Activated CD8-positive, alpha-beta memory T cell treated with anti-CD3 and anti-CD28 coated beads for 36 hours (primary cell): ENCODE results near the gene PGGHG. TPM values are rescaled to one million over a fixed set of nuclear protein-coding genes. Genes with fewer than 3 reads are reported as not detected.
"Not testable (repeated sequence)": the region's sequence is repeated elsewhere in the genome, so short reads cannot be mapped to it uniquely, and the experiment has no call there.

Experiments used
- CTCF ChIA-PET: fragments of 350-600 bp; sonication (Branson Sonifier 250); formaldehyde crosslinking; loops from one replicate; lab custom pipeline; 2021; ENCODE audit warnings: antibody characterized with exemption; lab: Charles Lee
- POLR2A ChIA-PET: fragments of 350-600 bp; sonication (Branson Sonifier 250); formaldehyde crosslinking; loops from one replicate; lab custom pipeline; 2021; ENCODE audit warnings: antibody characterized with exemption; lab: Charles Lee
- total RNA-seq, 2 experiments: library from RNA; stranded (reverse); gene quantifications; one replicate each; pipeline ENCODE4 v1.2.3, GENCODE V29; 2021

PGGHG gene
- total RNA-seq, 2 experiments from 2014 or later: 84.3 to 85.2 TPM

DNA sequence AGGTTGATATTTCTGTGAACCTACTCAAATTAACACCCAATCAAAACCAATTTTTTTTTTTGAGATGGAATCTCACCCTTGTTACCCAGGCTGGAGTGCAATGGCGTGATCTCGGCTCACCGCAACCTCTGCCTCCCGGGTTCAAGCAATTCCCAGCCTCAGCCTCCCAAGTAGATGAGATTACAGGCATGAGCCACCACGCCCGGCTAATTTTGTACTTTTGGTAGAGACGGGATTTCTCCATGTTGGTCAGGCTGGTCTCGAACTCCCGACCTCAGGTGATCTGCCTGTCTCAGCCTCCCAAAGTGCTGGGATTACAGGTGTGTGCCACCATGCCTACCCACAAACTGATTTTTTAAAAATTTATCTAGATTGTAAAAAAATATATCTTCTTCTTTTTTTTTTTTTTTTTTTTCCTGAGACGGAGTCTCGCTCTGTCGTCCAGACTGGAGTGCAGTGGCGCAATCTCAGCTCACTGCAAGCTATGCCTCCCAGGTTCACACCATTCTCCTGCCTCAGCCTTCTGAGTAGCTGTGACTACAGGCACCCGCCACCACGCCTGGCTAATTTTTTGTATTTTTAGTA is 39.7 kb downstream of the PGGHG start:
- POLR2A ChIA-PET: not testable (repeated sequence)
- CTCF ChIA-PET: interaction anchor here (1.4 kb wide), 1 partner anchor 36 kb away, joined by 3 read pairs; no protein-coding TSS in a partner anchor

DNA sequence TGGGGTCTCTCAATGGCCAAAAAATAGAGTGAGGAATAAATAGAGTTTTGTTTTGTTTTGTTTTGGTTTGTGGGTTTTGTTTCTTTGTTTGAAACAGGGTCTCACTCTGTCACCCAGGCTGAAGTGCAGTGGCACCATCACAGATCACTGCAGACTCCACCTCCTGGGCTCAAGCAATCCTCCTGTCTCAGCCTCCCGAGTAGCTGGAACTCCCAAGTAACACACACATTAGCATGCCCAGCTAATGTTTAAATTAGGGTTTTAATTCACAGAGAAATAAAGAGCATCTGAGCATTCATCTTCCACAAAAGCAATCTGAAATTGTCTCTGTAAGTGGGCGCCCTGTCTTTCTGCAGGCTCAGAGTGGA is 40.9 kb downstream of the PGGHG start:
- ChIA-PET POLR2A (no interaction called here), CTCF (interaction anchor here (1.1 to 1.9 kb wide), 3 partner anchors 12 to 79 kb away, joined by 3 to 6 read pairs (median 5); no protein-coding TSS in a partner anchor)

DNA sequence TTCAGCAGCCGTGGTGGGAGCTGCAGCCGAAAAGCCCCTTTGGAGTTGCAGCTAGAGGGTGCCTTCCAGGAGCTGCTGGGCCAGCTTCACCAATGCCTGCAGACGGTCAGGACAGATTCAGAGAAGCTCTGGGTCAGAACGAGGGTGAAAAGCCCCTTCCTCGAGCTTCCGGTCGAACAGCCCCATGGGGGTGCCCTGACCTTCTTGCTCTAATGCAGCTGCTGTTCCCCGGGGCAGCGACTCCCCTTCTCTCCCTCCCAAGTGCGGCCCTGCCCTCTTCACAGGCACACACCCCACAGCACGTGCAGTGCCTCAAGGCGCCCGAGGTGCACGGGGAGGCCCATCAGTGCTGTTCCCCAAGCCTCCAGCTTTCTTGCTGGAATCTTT is 41.4 kb downstream of the PGGHG start:
- POLR2A ChIA-PET: interaction anchor here (1.0 kb wide), 1 partner anchor 14 kb away, joined by 3 read pairs; no protein-coding TSS in a partner anchor
- CTCF ChIA-PET: interaction anchor here (1.1 to 1.9 kb wide), 3 partner anchors 13 to 80 kb away, joined by 3 to 6 read pairs (median 5); no protein-coding TSS in a partner anchor

DNA sequence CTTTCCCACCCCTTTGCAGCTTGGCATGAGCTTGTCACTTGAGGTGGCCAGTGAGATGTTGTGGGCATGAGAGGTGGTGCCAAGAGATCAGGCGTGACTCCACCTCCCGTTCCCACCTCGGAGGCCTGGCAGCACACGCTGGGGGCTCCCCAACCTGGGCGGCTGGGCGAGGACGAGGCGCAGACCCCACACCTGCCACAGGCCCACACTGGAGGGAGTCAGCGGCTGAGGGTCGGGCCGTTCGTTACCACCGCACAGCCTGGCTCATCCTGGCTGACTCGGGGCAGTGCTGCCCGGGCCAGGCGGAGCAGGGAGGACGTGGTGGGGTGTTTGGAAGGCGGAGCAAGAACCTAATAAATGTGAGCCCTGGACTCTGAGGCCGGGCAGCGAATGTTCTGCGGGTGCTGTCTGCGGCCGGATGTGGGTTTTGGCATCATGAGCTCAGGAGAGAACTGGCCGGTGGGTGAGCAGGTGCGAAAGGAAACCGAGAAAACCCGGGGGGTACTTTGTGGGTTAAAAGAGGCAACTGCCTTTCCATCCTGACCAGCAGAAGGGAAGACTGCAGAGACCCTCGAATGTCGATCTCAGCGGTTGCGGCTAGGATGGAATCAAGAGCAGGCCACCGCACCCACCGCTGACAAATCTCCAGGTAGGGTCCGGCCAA is 41.9 kb downstream of the PGGHG start:
- CTCF ChIA-PET: interaction anchor here (1.9 kb wide), 1 partner anchor 13 kb away, joined by 6 read pairs; no protein-coding TSS in a partner anchor
- POLR2A ChIA-PET: interaction anchor here (1.0 kb wide), 1 partner anchor 14 kb away, joined by 3 read pairs; no protein-coding TSS in a partner anchor

DNA sequence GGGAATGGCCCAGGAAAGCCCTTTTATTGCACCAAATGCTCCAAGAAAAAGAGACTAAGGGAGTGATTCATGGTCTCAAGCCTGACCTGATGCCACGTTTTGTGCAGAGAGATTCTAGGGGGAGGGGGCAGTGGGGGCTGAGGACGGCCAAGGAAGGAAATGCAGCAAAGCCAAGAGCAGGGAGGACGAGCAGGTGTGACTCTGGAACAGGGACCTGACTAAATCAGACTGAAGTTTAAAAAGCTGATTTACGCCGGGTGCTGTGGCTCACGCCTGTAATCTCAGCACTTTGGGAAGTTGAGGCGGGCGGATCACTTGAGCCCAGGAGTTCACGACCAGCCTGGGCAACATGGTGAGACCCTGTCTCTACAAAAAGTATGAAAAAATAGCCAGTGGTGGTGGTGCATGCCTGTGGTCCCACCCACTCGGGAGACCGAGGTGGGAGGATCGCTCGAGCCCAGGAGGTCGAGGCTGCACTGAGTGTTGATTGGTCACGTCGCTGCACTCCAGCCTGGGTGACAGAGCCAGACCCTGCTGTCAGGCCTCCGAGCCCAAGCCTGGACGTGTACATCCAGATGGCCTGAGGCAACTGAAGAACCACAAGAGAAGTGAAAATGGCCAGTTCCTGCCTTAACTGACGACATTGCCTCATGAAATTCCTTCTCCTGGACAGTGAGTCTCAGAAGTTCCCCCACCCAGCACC is 42.6 kb downstream of the PGGHG start:
- ChIA-PET POLR2A (interaction anchor here (1.0 kb wide), 1 partner anchor 15 kb away, joined by 3 read pairs; no protein-coding TSS in a partner anchor), CTCF (interaction anchor here (0.9 to 1.9 kb wide), 2 partner anchors 14 to 15 kb away, joined by 4 to 6 read pairs; no protein-coding TSS in a partner anchor)

DNA sequence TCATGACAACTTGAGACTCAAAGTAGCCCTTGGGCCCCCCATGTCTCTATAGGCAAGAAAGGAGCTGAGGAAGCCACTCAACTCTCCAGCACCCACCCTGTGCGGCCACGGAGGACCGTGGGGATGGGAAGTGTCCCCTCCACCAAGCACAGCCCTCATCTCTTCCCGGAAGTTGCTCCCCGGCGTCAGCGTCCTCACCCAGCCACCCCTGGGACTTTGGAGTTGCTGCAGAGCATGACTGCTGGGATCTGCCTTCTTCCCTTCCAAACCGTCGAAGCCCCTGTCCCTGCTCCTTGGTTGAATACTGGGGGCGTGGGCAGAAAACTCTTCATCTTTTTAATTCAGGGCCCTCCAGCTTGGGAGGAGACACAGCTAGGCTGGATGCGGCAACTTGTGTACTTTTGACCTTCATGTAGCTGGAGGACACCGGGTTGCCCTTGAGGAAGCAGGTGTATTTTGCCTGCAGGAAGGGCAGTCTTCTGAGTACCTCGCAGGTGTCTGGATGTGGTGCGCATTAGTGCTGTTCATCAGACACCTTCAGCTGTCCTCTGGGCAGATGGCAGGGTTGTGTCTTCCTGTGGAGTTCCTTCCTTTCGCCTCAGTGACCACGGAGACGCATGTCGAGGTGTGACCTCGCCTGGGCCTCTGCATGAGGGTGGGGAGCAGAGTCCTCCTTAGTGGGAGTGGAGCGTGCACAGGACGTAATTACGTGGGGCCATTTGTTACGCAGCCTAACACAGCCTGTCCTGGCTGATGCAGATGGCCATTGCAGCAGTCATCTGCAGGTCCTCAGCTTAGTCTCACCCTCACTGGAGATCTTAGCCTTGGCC is 43.9 kb downstream of the PGGHG start:
- POLR2A ChIA-PET: no interaction called here
- CTCF ChIA-PET: interaction anchor here (1.0 kb wide), 1 partner anchor 116 kb away, joined by 3 read pairs; no protein-coding TSS in a partner anchor

DNA sequence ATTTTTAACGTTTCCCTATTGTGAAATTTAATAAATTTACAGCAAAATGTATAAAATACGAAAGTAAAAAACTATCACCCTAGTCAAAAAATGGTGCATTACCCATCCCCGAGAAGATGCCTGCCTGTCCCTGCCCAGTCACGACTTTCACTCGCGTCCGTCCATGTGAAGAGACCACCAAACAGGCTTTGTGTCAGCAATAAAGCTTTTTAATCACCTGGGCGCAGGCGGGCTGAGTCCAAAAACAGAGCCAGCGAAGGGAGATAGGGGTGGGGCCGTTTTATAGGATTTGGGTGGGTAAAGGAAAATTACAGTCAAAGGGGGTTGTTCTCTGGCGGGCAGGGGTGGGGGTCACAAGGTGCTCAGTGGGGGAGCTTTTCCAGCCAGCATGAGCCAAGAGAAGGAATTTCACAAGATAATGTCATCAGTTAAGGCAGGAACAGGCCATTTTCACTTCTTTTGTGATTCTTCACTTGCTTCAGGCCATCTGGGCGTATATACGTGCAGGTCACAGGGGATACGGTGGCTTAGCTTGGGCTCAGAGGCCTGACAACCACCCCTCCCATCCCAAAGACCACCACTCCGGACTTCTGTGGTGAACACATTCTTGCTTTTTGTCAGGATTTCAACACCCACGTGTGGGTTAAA is 44.8 kb downstream of the PGGHG start:
- POLR2A ChIA-PET, CTCF ChIA-PET: not testable (repeated sequence)

DNA sequence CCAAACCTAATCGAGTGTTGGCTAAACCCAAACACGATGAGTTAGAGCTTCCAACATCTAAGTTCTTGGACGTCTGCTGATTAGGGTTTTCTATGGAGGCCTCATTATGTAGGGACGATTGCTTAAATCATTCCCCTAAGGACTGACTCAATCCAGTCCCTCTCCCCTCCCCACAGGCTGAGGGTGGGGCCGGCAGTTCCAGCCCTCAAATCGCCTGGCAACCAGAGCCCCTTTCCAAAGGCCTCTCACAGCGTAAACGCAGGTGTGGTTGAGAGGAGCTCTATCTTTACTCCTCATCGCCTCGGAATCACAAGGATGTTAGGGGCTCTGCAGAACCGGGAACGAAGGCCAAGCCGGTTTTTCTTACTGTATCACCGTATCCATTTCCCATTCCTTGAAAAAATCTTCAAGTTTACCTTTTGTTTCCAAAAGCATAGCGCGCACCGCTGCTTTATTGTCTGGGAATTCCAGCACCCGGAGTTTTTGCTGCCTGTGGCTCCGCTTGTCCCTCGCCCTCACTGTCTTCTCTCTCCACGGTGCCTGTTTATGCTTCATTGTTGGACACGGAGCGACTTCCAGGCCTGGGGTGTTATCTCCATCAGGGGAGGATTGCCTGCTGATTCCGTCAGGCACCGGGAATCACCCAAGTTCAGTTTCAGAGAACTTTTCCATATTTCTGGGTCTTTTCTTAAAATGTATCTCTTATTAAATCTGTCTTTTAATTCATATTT is 45.5 kb downstream of the PGGHG start:
- POLR2A ChIA-PET: no interaction called here
- CTCF ChIA-PET: no interaction called here

DNA sequence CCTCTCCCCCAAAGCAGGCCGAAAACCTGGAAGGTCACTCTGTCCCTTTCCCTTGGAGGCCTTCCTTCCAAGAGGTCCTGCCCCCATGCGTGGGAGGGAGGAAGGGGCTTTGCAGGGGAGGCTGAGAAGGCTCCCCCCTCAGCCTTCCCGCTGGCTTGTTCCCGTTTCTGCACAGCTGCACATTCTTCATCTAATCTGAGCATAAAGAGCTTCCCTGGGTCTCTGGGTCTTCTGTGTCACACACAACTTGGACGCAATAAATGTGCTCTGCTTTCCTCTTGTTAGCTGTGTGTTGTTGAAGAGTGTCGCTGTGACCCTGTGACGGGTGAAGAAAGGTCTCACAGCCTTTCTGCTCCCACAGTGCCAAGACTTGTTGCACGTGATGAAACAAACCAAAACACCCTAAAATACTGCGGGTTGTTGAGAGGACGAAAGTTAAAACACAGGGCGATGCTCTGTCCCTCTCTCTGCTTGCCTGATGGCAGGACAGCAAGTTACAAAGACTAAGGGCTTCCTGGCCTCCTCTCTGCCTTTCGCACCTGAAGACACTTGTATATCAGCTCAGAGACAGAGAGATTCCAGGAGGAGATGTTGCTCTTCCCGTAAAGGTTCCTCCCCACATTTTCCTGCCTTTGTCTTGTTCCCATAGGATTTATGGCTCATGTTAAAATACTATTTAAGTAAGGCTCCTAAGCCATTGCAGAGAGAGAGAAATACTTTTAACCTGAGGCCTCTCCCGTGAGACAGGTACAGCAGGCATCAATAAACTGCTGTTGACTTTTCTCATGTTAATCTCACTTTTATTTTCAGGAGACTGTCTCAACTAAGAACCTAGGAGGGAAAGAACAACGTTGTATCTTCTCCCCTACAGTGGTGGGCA is 47.1 kb downstream of the PGGHG start:
- POLR2A ChIA-PET: no interaction called here
- CTCF ChIA-PET: interaction anchor here (1.1 kb wide), 1 partner anchor 19 kb away, joined by 3 read pairs; no protein-coding TSS in a partner anchor

DNA sequence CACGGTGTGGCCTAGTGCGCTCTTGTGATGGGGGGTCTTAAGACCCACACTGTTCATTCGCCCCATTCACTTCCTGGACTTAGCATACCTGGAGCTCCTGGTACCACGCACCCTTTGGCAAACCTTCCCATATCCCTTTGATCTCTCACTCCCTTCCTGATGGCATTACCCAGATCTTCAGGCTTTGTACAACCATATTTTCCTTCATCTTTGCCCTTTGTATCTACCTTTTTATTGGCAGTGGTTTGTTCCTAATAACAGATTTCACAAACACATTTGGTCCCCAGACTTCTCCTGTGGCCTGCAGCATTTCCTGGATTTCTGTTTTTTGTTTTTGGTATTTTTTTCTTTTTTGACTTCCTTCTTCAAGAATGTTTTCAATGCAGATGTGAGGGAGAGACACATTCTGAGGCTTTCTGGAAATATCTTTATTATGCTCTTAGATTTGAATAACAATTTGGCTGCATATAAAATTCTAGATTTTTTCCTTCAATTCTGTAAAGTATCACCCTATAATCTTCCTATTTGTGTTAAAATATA is 47.8 kb downstream of the PGGHG start:
- ChIA-PET CTCF (interaction anchor here (1.1 kb wide), 1 partner anchor 18 kb away, joined by 3 read pairs; no protein-coding TSS in a partner anchor), POLR2A (no interaction called here)

DNA sequence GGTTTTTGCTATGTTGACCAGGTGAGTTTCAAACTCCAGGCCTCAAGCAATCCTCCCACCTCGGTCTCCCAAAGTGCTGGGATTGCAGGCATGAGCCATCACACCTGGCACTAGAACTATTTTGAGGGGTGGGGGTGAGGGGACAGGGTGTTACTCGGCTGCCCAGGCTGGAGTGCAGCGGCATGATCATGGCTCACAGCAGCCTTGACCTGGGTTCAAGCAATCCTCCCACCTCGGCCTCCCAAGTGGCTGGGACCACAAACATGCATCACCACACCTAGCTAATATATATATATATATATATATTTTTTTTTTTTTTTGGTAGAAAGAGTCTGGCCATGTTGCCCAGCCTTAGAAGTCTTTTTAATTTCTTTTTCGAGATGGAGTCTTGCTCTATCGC is 48.8 kb downstream of the PGGHG start:
- POLR2A ChIA-PET: no interaction called here
- CTCF ChIA-PET: no interaction called here

DNA sequence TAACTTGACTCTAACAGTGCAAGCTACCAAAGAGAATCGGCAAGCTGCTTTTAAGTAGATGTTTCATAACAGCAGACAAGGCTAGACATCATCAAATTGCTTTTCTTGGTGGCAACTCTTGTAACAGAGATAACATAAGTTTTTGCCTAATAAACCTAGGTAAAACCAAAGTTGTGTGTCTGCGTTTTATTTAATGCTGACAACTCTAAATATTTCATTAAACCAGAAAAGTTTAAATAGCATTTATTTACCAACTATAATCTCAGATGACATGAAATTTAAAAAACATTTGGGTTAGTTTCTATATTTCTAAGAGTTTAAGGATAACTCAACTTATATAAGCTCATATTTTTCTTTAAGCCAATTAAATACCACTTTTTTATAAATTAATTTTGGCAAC is 51.0 kb downstream of the PGGHG start:
- ChIA-PET CTCF (interaction anchor here (0.7 to 0.9 kb wide), 3 partner anchors 10 to 25 kb away, joined by 3 read pairs; no protein-coding TSS in a partner anchor), POLR2A (interaction anchor here (0.6 to 1.0 kb wide), 2 partner anchors 133 to 357 kb away, joined by 3 read pairs; partner anchors contain the start of gene BET1L)

DNA sequence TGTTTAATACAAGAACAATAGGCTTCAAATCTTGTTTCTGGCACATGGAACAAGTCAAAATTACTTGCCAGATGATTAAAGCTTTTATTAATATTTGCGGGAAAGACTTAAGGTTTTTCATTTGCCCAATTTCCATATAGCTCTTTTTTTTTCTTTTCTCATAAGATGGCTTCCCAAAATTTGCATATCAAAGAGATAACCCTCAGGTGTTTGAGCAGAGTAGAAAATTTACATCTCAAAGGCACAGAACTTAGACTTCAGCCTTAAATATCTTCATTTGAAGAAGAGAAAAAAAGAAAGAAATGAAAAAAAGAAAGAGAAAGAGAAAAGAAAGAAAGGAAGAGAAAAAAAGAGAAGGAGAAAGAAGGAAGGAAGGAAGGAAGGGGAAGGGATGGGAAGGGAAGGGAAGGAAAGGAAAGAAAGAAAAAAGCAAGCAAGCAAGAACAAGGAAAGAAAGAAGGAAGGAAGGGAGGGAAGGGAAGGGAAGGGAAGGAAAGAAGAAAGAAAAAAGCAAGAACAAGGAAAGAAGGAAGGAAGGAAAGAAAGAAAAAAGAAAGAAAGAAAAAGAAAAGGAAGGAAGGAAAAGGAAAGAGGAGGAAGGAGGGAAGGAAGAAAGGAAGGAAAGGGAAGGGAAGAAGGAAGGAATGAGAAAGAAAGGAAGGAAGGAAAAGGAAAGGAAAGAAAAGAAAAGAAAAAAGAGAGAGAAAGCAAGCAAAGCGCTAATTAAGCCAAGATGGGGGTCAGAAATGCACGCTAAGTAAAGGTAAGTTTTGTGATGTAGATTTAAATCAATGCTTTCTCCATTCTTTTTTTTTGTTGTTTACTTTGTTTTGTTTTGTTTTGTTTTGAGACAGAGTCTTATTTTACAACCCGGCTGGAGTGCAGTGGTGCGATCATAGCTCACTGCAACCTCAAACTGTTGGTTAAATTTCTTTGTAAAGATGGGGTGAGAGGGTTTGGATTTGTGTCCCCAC is 51.9 kb downstream of the PGGHG start:
- CTCF ChIA-PET: interaction anchor here (0.7 to 0.9 kb wide), 3 partner anchors 10 to 24 kb away, joined by 3 read pairs; no protein-coding TSS in a partner anchor
- POLR2A ChIA-PET: interaction anchor here (1.0 kb wide), 1 partner anchor 134 kb away, joined by 3 read pairs; the partner anchor contains the start of gene BET1L

DNA sequence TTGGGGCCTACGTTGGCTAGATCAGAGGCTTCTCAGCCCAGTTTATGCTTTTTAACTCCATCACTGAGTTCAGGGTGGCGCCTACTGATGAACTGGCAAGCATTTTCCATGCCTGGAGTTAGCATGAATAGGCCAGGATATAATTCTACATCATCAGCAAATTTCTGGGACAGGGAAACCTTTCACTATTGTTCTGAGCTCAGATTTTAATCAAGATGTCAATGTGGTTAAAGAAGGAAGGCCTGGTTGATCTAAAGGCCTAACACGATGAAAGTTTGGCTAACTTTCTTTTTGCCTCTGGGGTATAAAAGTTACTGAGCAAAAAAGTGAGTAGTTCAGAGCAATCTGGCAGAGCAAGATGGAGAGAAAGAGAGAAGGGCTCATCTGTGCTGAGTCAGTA is 53.4 kb downstream of the PGGHG start:
- ChIA-PET POLR2A (no interaction called here), CTCF (interaction anchor here (1.3 kb wide), 1 partner anchor 37 kb away, joined by 3 read pairs; no protein-coding TSS in a partner anchor)
